HG03097 (cell line): ENCODE results near the gene IKZF5.
A peak's percentile ranks its signal among the peaks of the same experiment; 100 is the strongest.

Source experiments
- ATAC-seq: cut with Tn5 transposase; IDR thresholded peaks from one replicate; pipeline ENCODE4 v1.9.1; 2021; ENCODE audit not compliant: unreplicated experiment, low FRiP score

Gene IKZF5, protein sequence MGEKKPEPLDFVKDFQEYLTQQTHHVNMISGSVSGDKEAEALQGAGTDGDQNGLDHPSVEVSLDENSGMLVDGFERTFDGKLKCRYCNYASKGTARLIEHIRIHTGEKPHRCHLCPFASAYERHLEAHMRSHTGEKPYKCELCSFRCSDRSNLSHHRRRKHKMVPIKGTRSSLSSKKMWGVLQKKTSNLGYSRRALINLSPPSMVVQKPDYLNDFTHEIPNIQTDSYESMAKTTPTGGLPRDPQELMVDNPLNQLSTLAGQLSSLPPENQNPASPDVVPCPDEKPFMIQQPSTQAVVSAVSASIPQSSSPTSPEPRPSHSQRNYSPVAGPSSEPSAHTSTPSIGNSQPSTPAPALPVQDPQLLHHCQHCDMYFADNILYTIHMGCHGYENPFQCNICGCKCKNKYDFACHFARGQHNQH

GRCh38 chr10:123008355-123009104 lies at the start of gene IKZF5, which contains the start of gene ACADSB:
Gene IKZF5, minus strand, starts transcription at chr10:123008795. Its CDS starts 10,170 bp downstream, at chr10:122998625.
Gene ACADSB, plus strand, starts transcription at chr10:123009006. Its CDS starts 24 bp downstream, at chr10:123009030.
- ATAC-seq: peak; percentile 80

- ATAC-seq: no peak
Observed at GRCh38 chr10:123057968-123058367, 49.4 kb upstream of the IKZF5 start.

- ATAC-seq: no peak
Observed at GRCh38 chr10:123045961-123046731, 37.6 kb upstream of the IKZF5 start.

DNA sequence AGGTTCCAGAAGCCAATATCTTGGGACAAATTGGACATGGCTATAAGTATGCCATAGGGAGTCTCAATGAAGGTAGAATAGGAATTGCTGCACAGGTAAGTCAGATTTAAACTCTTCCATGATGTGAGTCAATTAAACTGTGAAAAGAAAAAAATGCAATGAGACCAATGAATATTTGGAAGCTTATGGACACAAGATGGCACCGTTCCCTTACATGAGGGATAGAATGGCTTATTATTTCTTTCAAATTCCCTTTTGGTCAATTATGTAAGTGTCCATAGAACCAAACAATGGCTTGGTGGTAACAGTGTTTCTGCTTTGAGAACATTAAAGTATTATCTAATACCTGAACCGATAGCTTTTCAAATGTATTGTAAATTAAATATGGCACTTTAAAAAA lies 35.8 kb upstream of the IKZF5 start:
- ATAC-seq: no peak

DNA sequence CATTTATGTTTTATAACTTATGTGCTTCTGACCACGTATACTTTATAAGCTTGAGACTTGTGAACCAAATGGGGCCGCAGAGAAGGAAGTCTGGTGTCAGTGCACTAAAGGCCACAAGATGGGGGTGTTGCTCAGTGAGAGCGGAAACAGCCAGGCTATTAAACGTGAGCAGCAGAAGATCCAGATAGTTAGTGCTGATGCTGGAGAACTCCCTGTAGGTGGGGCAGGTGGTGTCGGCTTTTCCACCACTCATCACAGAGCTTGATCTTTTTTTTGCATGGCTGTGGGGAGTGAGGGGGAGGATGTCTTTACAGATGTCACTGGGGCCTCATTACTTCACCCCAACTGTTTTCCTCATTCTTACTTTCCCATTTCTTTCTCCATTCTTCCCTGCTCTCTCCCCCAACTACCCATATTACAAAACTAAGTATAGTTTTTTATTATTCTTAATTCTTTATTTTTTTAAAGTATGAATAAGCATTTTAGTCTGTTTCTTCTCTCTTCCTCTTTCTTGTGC lies 34.9 kb upstream of the IKZF5 start:
- no peak for ATAC-seq

DNA sequence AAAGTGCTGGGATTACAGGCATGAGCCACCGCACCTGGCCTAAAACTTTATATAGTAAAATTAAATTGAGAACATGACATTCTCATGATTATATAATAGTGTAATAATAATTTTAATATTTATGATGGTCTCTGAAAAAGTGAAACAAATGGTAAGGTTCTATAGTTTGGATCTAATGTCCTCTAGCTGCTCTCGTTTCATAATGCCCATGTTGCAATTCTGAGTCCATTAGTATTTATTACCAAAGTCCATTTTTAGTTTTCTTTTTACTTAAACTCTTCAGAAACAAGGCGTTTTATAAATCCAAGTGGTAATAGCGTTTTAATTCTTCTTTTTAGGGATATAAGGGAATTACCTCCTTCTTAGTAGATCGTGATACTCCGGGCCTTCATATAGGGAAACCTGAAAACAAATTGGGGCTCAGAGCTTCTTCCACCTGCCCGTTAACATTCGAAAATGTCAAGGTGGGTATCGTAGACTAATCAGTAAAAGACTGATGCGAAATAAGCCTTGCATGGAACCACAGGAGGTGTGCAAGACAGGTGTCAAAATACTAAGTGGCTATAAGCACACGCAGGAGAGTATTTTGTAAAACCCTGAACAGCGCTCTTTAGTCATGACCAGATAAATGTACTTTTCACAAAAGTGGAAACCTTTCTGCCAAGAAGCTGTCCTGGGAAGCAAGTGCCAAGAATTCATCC lies 34.3 kb upstream of the IKZF5 start:
- ATAC-seq: no peak

GRCh38 chr10:123039632-123039930 lies 31.0 kb upstream of the IKZF5 start:
- ATAC-seq: no peak

DNA sequence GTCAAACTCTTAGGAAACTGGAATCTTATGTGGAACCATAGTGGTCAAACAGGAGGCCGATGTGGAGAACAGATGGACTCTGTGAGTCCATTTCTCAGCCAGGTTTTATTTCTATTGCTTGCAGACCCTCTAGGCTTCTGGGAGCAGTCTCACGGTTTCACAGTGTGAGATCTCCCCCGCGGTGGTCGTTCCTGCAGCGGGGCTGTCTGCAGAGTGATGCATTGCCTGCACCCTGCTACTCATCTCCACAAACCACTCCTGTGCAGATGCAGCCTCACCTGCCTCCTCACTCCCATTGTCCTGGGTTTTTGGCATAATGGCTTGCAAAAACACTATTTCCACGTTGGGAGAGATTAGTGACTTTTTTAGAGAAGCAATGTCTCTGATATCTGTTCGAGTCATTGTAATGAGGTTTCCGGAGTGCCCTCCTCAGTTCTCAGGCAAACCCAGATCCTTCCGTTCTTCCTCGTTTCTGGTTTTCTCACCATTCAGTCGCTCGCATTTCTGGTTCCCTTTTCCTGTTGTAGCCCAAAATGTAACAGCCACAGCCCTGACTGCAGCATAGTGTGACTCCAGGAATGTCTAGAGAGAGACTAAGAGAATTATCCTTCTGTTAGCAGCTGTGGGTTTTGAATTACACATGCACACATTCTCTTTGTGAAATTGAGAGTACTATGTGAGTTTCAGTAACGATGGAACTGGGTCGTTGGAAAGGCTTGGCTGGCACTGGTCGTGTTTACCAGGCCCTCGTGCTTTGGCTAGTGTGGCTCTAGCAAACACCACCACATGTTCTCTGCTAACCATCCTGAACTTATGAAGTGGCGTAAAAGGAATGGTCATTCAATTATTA lies 30.4 kb upstream of the IKZF5 start:
- ATAC-seq: peak; percentile 43

DNA sequence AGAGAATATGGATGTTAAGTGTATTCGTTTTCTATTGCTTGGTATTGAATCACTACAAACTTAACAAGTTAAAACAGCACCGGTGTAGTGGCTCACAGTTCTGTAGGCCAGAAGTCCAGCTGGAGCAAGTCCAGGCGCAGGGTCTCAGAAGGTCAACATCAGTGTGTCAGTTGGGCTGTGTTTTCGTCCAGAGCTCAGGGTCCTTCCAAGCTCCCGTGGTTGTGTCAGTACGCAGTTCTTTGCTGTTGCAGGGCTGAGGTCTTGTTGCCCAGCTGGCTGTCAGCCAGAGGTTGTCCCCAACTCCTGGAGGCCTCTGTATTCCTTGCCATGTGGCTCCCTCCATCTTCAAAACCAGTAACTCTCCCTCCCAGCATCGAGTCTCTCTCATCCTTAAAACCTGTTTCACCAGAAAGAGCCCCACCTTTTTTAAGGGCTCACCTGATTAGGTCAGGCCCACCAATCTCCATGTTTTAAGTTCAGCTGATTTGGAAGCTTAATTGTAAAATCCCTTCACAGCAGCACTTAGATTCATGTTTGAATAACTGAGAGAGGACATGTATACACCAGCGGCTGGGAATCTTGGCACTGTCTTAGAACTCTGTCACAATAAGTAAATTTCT lies 27.0 kb upstream of the IKZF5 start:
- ATAC-seq: no peak

DNA sequence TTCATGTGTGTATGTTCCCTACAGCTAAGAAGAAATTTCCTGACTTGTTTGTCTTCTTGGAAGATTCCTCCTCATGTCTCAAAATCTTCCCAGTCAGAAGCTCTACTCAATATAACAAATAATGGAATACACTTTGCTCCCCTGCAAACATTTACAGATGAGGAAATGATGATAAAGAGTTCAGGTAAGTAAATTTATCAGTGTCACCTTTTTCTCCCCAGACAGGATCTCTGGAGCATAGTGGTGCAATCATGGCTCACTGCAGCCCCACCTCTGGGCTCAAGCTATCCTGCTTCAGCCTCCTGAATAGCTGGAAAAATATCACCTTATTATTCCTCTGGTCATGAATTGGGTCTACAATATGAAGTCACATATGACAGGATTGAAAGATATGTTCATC lies 25.7 kb upstream of the IKZF5 start:
- no peak for ATAC-seq

- ATAC-seq: no peak
Observed at GRCh38 chr10:123031124-123031523, 22.5 kb upstream of the IKZF5 start.

DNA sequence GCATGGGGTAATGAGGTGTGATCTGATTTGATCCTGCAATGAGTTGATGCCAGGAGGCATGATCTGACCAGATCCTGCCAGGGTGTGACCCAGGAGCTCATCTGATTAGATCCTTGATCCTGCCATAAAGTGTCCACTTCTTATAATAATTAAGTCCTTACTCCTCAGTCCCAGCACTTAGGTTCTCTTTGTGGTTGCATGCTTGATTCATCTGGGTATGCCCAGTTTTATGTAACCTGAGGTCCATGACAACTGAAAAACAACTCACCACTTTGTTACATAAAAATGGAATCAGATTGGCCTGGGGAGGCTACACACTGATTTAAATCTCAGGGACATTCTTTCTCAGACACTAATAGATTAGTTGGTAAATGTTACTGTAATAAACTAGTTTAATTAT lies 19.3 kb upstream of the IKZF5 start:
- ATAC-seq: no peak

- ATAC-seq: no peak
Observed at GRCh38 chr10:123026302-123026701, 17.7 kb upstream of the IKZF5 start.

- no peak for ATAC-seq
Observed at GRCh38 chr10:123024540-123024939, 15.9 kb upstream of the IKZF5 start.

GRCh38 chr10:123021517-123021916 lies 12.9 kb upstream of the IKZF5 start:
- ATAC-seq: no peak

GRCh38 chr10:123019941-123020703 lies 11.5 kb upstream of the IKZF5 start:
- no peak for ATAC-seq

GRCh38 chr10:123019264-123019663 lies 10.7 kb upstream of the IKZF5 start:
- no peak for ATAC-seq

DNA sequence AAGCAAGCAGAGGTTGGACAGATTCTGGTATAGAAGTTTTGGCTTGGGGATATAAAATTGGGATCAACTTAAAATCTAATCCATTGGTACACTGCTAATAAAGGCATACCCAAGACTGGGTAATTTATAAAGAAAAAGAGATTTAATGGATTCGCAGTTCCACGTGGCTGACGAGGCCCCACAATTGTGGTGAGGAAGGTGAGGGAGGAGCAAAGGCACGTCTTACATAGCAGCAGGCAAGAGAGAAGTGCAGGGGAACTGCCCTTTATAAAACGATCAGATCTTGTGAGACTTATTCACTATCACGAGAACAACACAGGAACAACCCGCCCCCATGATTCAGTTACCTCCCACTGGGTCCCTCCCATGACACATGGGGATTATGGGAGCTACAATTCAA lies 9.9 kb upstream of the IKZF5 start:
- no peak for ATAC-seq
